ENCODE data around the gene PES1.
A peak's percentile ranks its signal among the peaks of the same experiment; 100 is the strongest.
"Not testable (repeated sequence)": the region's sequence is repeated elsewhere in the genome, so short reads cannot be mapped to it uniquely, and the experiment has no call there.

The PES1 gene

DNA sequence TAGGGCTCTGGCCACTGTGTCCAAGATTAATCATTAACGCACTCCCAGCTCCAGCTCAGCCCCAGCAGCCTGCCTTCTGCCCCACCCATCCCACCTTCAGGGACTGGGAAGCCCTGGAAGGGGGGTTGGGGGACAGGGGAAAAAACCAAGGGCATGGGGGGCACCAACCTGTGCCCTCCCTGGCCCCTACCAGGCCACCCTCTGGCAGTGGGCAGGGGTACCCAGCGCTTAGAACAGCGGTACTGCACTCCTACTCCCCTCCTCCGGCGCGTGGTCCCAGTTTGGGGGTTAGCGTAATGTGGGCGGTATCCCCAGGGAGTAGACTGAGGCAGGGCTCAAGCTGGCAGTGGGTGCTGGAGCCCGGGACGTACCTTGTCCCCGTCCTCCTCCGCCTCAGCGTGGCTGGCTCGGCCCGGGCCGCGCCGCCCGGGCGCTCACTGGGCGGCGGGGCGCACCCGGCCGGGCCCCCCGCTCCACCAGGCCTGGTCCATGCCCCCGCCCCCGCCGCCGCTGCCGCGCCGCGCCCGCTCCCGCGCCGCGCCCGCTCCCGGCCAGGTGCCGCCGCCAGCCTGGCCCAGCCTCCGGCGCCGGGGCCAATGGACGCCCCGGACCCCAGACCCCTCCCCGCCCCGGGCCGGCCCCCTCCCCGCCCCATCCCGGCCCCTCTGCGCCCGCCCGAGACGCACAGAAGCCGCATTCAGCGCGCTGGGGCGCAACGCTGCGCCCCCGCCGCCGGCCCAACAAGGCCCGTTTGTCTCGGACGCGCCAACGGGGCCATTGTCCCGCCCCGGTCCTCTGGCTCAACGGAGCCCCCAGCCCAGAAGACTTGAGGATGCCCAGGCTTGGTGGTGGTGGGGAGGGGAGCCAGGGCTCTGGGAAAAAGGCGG, 17.4 kb downstream of the PES1 start, which contains the start of gene GAL3ST1:
Gene GAL3ST1 (minus strand): TSS at position 571 of the 887 bp plus-strand sequence. CDS start 17,273 bp downstream, outside the sequence.
- DNase-seq: no peak

DNA sequence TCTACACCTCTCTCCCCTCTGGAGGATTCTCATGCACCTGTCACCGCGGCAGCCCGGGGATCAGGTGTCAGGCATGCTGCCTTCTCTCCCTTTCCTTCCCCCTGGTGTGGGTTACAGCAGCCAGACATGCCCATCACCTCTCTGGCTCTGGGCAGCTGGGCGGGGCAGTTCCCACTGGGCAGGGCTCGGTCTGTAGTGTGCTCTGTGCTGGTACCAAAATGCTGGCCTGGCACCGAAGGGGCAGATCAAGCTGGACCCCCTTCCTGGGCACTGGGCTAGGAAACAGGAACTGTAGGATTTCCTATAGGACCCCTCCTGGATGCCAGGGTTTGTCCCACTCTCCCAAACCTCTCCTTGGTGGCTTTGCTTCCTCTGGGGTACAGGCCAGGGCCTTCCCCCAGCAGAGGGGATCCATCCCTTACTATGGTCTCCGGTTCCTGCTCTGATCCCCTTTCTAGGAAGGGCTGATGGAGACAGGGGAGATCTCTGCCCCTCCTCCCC, 18.1 kb downstream of the PES1 start:
- no peak for DNase-seq

DNA sequence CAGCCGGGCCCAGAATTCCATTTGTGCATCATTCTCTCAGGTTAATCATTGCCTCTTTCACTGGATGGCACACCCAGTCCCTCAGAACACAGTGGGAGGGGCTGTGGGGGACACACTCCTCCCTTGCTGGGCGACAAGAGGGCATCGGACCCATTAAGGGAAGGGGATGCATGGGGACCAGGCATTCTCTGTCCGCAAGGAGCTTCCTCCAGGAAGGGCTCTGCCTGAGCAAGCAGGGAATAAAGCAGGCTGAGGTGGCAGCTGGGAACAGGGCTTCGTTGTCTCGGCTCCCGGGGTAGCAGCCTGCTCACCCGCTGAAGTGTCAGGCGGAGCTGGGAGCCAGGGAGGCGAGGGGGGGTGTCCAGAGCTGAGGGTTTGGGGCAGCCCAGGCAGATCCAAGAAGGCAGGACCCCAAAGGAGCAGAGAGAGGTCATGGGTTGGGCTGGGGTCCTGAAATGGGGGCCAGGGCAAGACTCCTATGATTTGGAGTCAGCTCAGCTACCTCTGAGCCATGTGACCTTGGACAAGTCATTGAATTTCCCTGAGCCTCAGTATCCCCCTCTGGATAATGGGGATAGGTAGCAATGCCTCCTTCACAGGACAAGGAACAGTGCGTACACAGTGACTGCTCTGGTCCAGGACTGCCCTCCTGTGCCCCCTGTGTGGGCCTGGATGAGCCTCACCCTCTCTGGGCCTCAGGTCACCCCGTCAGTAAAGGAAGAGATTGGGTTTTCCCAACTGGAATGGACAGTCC, 18.7 kb downstream of the PES1 start:
- DNase-seq: no peak

DNA sequence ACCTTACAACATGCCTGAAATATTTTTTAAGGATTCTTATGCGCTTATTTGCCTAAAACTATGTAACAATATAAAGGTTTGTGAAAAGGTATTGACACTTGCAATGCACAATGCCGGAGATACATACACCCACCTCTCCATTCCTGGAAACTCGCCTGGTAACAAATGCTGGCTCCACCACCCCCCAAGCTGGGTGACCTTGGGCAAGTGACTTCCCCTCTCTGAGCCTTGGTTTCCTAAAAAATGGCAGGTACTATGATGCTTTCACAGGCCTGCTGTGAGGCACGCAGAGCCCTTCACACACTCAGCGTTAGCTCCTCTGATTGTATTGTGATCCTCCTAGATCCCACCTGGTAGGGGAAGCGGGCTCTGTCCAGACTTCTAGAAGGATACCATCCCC, 19.5 kb downstream of the PES1 start:
- no peak for DNase-seq

DNA sequence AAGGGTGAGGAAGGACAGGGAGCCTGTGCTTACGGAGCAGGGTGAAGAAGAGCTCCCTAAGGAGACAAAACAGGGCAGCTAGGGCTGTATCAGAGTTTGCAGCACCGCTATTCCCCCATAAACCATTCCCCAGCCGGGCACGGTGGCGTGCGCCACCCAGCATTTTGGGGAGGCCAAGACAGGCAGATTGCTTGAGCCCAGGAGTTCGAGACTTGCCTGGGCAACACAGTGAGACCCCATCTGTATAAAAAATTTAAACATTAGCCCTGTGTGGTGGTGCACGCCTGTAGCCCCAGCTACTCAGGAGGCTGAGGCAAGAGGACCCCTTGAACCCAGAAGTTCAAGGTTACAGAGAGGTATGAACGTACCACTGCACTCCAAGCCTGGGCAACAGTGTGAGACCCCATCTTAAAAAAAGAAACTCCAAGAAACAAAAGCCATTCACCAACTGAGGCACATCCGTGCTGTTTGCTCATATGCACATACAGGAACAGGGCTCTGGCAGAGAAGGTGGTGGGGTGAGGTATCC, 22.0 kb downstream of the PES1 start:
- no peak for DNase-seq

DNA sequence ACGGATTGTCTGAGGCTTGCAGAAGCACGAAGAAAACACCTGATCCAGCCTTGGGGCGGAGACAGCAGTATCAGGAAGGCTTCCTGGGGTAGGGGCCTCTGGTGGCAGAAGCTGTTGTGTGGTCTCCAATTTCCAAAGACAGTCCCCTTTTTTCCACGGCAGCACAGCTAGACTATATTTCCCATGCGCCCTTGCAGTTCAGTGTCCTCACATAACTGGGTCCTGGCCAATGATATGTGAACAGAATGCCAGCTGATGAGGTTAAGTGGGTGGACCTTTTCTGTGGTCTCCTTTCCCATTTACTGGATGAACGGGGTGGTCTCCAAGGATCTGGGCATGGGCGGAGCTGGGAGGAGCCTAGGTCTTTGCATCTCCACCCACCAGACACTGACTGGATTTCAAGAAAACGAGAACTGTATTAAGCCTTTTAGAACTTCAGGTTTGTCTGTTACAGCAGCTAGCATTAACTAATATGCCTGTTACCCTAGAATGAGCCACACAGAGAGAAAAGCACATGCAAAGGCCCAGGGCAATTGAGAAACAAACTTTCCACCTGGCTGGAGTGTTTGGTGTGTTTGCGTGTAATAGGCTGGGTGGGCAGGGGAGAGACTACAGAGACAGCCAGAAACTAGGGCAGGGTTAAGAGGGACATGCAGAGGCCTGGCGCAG, 23.4 kb downstream of the PES1 start:
- DNase-seq: no peak

DNA sequence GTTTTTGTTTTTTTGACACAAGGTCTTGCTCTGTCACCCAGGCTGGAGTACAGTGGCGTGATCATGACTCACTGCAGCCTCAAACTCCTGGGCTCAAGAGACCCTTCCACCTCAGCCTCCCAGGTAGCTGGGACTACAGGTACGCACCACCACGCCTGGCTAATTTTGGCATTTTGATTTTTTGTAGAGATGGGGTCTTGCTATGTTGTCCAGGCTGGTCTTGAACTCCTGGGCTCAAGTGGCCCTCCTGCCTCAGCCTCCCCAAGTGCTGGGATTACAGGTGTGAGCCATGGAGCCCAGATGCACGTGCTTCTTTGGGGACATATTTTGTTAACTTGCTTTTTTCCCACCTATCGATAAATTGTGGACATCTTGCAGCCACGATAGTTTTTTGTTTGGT, 24.4 kb downstream of the PES1 start:
- not testable (repeated sequence) for DNase-seq

DNA sequence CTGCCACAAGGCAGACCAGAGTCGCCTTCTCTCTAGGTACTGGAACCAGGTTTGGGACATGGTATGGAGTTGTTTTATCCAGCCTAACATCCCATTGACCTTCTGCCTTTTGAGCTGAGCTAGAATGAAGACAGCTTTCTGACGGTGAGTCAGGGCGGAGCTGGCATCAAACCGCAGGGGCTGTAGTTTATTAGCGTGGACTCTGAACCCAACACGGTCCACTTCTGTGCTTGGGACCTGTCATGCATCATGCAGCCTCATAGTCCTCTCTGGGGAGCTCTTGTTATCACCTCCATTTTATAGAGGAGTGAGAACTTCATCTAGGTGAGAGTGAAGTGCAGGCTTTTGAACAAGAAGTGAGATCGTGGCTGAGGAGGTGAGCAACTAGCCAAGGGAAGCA, 25.6 kb downstream of the PES1 start:
- DNase-seq: no peak

DNA sequence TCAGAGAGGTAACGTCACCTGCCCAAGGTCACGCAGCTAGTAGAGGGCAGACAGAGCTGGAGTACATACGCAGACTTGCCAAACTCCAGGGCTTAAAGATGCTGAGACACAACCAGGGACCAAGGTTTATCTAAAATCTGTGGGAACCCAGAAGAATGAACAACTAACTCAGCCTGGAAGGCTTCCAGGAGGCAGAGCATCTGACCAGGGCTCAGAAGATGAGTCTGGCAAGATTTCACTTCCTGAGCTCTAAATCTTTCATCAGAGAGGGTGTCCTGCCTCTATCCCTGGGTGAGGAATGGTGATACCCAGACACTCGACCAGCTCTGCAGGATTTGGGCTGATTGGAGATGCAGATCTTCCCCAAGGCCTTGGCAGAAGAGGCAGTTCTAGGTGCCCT, 26.4 kb downstream of the PES1 start:
- no peak for DNase-seq

DNA sequence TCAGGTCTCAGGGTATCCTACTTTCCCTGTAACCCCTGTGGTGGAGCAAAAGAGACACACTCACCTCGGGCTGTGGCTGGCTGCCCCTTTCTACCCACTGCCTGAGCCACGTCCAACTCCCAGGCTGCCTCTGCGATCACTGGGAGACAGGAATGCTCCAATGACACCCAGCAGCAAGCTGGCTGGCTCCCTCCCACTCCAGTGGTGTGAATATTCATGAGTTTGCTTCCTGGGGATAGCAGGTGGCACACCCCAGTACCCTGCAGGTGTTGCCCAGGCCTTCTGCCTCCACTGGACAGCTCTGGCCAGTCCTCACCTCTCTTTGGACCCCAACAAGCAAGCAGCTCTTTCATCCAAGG, 27.0 kb downstream of the PES1 start:
- no peak for DNase-seq

DNA sequence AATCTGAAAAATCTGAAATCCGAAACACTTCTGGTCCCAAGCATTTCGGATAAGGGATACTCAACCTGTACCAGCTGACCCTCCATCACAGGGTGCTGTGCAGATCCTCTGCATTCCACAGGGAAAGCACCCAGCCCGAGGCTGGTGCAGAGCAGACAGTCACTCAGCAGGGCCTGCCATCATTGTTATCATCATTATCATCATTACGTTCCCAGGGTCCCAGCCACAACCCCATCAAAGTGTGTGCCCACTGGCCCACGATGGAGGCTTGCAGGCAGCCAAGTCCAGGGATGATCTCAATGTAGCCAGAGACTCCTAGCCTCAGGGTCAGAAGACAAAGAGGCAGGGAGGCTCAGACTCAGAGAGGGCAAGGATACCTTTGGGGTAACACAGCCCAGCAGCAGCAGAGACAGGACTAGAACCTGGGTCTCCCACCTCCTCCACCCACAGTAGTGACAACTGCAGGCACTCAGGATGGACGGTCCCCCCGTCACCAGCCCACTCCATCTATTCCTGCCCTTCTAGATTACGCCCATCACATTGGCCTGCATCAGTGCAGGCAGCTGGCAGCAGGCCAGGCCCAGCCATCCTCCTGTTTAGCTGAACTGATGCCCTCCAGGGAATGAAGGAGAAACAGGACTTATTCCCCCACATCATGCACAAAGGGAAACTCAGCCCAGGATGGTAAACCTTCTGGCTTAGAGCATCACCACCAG, 27.5 kb downstream of the PES1 start:
- DNase-seq: no peak

DNA sequence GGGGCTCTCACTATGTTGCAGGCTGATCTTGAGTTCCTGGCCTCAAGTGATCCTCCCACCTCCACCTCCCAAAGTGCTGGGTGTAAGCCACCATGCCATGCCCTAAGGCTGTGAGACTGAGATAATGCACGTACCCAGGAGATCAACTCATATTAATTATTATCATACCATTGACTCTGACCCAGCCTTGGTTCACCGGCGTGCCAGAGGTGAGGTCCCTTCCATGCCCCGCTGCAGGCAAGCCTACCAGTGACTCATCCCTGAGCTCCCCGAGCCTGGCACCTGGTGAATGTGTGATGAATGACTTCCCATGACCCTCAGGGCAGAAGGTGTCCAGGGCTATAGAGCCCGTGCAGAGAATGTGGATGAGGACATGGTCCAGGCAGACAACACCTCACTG, 29.3 kb downstream of the PES1 start:
- DNase-seq: no peak

DNA sequence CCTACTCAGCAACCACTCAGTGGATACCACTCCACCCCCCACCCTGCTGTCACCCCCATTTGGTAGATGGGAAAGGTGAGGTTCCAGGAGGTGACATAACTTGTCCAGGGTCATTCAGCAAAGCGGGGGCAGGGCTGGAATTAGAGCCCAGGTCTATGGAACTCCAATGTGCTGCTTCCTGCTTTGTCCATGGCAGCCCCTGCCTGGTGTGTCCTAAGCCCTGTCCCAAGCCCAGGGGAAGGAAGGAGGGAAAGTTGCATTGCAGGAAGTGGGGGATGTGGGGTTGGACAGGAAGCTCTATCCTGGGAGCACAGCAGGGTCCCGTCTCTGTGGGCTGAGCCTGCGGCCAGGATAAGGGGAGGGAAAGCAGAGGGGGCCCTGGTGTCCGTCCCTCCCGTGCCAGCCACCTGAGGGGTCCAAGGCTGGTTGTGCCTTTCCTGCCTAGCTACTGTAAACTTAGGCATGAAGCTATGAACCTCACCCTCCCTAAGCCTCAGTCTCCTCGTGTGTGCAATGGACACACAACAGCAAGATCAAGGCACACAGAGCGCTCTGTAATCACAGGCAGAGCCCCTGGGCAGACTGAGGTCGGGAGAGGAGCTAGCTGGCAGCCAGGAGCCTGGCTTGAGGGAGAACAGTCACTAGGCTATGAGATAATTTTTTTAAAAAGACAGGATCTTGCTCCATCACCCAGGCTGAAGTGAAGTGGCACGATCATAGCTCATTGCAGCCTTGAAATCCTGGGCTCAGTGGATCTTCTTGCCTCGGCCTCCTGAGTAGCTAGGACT, 30.1 kb downstream of the PES1 start:
- no peak for DNase-seq

DNA sequence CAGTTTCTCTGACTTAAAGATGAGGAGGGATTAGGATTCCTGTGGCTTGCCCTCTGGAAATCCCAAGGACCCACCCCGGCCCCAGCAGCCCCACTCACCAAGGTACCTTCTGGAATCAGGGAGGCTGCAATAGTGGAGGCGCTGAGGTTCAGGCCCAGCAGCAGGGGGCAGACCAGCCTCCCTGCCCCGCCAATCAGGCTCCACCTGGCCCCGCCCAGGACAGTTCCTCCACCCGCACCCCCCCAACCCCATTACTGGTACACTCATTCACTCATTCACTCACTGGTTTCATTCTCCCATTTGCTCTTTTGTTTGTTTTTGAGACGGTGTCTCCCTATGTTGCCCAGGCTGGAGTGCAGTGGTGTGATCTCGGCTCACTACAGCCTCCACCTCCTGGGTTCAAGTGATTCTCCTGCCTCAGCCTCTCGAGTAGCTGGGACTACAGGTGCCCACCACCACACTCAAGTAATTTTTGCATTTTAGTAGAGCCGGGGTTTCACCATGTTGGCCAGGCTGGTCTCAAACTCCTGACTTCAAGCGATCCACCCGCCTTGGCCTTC, 31.0 kb downstream of the PES1 start:
- peak; percentile 7 for DNase-seq

DNA sequence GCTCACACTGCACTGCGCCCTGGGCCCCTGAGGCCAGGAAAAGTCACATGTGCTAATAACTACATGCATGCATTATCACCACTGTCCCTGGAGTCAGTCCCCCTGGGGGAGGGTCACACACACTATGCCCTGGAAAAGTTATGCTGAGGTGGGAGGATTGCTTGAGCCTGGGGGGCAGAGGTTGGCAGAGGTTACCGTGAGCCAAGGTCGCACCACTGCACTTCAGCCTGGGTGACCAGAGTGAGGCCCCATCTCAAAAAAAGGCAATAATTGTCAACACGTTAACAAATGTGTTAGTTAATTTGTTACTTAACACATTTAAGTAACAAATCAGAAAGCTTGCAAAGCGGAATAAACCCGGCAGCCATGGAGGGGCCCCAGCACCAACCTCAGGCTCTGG, 31.8 kb downstream of the PES1 start:
- DNase-seq: no peak

DNA sequence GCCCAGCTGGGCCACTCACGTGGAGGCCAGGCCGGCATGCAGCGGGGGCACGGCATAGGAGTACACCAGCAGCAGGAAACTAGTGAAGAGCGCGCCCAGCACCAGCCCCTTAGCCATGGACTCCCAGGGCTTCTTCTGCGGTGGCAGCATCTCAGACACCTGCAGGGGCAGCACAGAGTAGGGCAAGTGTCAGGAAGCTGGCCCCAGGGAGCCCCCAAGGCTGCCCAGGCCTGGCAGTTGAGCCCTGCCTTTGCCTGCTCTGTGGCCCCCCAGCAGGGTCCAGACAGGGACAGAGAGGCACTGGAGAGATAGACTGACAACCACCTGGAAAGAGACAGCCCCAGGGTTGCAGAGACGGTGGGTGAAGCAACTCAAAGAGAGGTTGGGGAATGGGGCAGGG, 34.5 kb downstream of the PES1 start:
- no peak for DNase-seq

DNA sequence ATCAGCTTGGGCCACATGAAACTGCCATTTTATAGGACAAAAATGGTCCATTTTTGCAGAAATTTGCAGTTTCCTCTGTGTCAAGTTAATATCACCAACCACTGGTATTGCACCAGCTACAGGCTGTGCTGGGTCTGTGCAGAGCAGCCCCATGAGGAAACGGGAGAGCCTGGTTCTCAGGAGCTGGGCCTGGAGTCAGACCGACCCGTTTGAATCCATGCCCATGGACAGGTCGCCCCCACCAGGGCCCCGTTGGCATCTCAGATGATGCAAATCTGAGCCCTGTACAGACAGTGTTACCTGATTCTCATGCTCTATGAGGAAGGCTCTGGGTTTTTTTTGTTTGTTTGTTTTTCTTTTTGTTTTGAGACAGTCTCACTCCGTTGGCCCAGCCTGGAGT, 35.3 kb downstream of the PES1 start:
- DNase-seq: no peak

DNA sequence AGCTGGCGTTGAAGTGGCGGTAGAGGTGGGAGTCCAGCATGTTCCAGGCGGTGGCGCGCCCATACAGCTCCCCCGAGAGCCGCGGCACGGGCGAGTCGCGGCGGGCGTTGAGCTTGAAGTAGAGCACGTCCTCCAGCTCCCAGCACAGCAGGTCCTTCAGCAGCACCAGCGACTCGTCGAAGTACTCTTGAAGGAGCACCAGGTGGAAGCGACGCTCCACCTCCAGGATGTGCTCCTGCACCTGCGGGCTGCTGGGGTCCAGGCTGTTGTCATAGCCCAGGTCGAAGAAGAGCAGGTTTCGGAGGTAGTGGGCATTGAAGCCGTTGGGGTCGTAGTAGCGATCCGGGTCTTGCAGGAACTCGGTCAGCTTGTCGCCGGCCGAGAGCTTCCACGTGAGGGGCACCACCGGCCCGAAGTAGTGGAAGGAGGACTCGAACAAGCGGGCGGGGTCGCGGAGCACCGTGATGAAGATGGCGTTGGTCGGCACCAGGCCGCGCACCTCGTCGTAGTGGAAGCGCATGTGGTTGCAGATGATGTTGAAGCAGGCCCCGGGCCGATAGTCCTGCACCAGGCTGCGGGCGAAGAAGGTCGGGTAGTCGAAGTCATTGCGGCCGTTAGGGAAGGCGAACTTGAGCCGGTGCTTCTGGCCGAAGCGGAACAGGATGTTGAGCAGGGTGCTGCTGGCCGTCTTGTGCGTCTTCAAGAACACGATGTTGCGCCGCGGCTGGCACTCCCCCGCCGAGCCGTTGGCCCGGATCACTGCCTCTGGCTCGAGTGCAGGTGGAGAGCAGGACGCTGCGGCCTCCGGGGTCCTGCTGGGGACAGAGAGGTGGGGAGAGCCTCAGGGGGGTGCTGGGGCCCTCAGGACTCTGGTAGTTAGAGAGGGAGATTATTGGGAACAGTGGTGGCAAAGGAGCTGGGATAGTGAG, 36.2 kb downstream of the PES1 start:
- DNase-seq: no peak

DNA sequence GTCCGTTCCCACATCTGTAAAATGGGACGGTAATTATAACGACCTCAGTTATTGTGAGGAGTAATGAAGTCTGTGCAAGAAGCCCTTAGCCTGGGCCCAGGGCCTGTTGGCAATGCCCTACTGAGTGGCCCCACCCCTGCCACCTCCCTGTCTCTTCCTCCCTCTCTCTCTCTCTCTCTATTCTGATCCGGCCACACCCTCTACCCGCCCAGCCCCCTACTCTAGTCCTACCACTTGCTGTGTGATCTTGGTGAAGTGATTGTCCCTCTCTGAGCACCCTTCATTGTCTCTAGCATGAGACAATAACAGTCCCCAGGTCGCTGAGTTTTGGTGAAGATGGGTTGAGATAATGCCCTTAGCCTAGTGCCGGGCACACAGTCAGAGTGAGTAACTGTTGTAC, 37.7 kb downstream of the PES1 start:
- no peak for DNase-seq

DNA sequence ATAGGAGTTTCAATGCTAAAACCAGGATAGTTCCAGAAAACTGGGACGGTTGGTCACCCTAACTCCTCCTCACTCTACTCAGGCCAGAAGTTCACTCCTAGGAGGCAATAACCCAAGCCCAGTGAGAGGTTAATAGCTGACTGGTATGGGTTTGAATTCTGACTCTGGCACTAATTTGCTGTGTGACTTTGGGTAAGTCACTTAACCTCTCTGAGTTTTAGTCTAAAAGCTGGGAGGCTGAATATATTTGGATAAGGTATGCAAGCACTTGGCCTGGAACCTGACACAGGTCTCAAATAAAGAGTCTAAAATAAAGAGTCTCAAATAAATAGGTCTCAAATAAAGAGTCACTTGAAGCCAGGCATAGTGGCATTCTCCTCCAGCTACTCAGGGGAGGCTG, 39.0 kb downstream of the PES1 start:
- no peak for DNase-seq

All from activated naive CD4-positive, alpha-beta T cell treated with Interleukin-2 at 50 U/mL for 16 hours (primary cell).